HEK293 (cell line): ENCODE results near the gene PARD3B.

ENCODE experiments used
- CTCF ChIP-seq: fragments of 450-650 bp; formaldehyde crosslinking; IDR thresholded peaks from 2 replicates; pipeline ENCODE4 v1.5.1; 2016; ENCODE audit warnings: missing biosample characterization, missing genetic modification characterization
- WT1 ChIP-seq: fragments of 450-650 bp; formaldehyde crosslinking; IDR thresholded peaks from 2 replicates; pipeline ENCODE4 v1.5.1; 2016; ENCODE audit warnings: missing biosample characterization, missing genetic modification characterization
- ZNF138 ChIP-seq: fragments of 450-650 bp; formaldehyde crosslinking; IDR thresholded peaks from 2 replicates; pipeline ENCODE4 v1.5.1; 2016; ENCODE audit warnings: missing biosample characterization, missing genetic modification characterization, borderline replicate concordance
- ZNF211 ChIP-seq: fragments of 450-650 bp; formaldehyde crosslinking; IDR thresholded peaks from 2 replicates; pipeline ENCODE4 v1.5.1; 2016; ENCODE audit warnings: low read depth, missing biosample characterization, missing genetic modification characterization
- ZNF555 ChIP-seq: fragments of 450-650 bp; formaldehyde crosslinking; conservative IDR thresholded peaks from 2 replicates; pipeline ENCODE4 v1.5.1; 2017; ENCODE audit warnings: missing biosample characterization, mild to moderate bottlenecking, missing genetic modification characterization, inconsistent platforms
- TF ChIP-seq, protein P1 (sequence below): fragments of 450-650 bp; formaldehyde crosslinking; IDR thresholded peaks from 2 replicates; pipeline ENCODE4 v1.5.1; 2016; ENCODE audit warnings: missing biosample characterization, missing genetic modification characterization, borderline replicate concordance

DNA sequence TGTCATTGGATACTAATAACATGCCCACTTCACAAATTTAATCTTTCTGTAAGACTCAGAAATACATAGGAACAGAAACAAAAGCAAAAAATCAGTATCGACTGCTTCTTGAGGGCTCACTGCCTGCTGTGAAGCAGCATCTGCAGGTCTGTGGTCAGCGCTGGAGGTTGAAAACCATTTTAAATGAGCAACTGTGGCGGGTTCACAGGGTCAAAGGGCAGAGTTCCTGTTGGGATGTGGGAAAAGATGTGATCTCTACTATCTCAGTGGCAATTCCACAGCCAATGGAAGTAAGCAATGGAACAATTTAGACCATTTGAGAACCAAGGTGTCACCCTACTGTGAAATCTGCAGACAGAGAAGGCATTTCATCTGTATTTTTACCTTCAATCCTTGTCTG is 468.3 kb downstream of the PARD3B start:
- TF ChIP-seq ZNF555 (no peak), ZNF138 (tag by site-specific recombination) (no peak), CTCF (tag by site-specific recombination) (no peak), ZNF211 (no peak), WT1 (tag by site-specific recombination) (no peak)
- TF ChIP-seq, protein P1, sequence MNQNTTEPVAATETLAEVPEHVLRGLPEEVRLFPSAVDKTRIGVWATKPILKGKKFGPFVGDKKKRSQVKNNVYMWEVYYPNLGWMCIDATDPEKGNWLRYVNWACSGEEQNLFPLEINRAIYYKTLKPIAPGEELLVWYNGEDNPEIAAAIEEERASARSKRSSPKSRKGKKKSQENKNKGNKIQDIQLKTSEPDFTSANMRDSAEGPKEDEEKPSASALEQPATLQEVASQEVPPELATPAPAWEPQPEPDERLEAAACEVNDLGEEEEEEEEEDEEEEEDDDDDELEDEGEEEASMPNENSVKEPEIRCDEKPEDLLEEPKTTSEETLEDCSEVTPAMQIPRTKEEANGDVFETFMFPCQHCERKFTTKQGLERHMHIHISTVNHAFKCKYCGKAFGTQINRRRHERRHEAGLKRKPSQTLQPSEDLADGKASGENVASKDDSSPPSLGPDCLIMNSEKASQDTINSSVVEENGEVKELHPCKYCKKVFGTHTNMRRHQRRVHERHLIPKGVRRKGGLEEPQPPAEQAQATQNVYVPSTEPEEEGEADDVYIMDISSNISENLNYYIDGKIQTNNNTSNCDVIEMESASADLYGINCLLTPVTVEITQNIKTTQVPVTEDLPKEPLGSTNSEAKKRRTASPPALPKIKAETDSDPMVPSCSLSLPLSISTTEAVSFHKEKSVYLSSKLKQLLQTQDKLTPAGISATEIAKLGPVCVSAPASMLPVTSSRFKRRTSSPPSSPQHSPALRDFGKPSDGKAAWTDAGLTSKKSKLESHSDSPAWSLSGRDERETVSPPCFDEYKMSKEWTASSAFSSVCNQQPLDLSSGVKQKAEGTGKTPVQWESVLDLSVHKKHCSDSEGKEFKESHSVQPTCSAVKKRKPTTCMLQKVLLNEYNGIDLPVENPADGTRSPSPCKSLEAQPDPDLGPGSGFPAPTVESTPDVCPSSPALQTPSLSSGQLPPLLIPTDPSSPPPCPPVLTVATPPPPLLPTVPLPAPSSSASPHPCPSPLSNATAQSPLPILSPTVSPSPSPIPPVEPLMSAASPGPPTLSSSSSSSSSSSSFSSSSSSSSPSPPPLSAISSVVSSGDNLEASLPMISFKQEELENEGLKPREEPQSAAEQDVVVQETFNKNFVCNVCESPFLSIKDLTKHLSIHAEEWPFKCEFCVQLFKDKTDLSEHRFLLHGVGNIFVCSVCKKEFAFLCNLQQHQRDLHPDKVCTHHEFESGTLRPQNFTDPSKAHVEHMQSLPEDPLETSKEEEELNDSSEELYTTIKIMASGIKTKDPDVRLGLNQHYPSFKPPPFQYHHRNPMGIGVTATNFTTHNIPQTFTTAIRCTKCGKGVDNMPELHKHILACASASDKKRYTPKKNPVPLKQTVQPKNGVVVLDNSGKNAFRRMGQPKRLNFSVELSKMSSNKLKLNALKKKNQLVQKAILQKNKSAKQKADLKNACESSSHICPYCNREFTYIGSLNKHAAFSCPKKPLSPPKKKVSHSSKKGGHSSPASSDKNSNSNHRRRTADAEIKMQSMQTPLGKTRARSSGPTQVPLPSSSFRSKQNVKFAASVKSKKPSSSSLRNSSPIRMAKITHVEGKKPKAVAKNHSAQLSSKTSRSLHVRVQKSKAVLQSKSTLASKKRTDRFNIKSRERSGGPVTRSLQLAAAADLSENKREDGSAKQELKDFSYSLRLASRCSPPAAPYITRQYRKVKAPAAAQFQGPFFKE (tag by site-specific recombination) = no peak
